Cerebellar nuclear complex (tissue), 1 donor: Measurements from ENCODE around the gene TBK1.

ENCODE experiments used
- DNase-seq, 2 experiments: peaks; one replicate each; lab custom pipeline; 2025; lab: John Stamatoyannopoulos, UW

The TBK1 gene

DNA sequence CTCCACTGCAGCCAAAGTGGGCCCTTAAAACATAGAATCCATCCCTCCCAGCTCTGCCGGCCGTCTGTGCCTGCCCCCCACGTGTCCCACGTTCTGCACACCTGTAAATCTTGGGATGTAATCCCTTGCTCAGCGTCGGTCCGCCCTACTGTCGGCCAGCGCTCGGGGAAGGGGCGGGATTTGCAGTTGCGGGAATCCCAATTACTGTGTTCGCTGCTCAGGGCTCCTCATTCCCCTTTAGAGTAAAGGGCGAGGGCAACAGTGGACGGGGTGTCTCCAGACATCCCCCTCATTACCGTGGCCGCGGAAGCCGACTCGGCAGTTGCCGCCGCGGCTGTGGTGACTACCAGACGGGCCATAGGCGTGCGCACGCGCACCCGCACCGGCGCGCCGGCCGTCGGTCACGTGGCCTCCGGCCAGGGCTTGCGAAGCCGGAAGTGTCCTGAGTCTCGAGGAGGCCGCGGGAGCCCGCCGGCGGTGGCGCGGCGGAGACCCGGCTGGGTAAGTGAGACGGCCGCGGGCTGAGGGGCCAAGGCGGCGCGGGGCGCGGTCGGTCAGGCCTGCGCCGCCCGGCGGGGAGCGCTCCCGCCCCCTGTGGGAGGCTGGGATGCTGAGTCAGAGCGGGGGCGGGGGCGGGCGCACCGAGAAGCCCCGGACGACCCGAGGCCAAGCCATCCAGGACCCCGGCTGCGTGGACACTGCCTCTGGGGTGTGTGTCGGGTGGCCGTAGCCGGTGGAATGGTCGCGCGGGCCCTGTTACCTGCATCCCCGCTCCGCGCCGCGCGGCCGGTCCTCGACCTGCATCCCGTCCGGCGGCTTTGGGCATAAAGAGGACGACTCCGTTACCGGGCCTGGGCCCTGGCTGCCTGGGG, at the start of gene TBK1:
Gene TBK1, plus strand, starts transcription at position 434 of the 872 bp plus-strand sequence. CDS start 3,751 bp downstream, outside the sequence.
- DNase-seq = peak in 1 of 2 experiments; percentile 49

DNA sequence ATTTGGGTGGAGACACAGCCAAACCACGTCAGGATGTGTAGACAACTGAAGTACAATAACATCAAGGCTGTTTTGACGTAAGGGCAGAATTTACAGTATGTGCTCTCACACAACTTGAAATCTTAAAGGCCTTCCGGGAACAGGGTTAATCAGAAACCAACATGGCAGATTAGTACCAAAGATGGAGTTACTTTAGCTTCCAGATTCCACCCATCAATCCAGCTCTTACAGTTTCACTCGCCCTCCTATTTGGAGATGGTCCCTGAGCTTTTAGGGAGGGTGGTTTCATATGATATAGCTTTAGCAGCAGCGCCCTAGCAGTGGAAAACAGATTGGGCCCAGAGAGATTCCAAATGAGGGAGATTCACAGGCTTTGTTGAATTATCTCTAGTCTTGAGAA, 49.7 kb upstream of the TBK1 start:
- no peak for DNase-seq

DNA sequence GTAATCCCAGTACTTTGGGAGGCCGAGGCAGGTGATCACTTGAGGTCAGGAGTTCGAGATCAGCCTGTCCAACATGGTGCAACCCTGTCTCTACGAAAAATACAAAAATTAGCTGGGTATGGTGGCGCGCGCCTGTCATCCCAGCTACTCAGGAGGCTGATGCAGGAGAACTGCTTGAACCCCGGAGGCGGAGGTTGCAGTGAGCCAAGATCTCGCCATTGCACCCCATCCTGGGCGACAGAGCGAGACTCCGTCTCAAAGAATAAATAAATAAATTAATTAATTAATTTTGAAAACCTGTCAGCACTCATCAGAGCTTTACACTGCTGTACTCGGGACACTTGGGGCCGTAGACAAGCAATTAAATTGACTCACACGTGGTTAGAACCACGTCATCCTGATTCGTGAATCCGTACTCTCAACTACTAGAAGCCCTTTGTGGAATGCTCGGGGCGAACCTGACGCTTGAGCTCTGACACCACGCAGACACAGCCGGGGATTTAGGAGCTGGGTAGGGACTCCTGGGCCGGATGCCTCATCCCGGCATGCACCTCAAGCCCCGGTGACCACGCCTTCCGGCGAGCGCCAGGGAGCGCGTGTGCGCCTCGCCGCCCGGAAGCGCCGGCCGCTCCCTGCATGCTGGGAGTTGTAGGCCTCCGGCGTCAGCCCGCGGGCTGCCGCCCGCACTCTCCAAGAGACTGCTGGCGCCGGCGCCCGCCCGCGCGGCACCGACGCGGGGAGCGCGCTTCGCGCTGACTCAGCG, 48.0 kb upstream of the TBK1 start, which contains the start of gene XPOT:
Gene XPOT, plus strand, starts transcription at position 686 of the 763 bp plus-strand sequence. CDS start 5,644 bp downstream, outside the sequence.
- peak; percentile 37 to 69 for DNase-seq

DNA sequence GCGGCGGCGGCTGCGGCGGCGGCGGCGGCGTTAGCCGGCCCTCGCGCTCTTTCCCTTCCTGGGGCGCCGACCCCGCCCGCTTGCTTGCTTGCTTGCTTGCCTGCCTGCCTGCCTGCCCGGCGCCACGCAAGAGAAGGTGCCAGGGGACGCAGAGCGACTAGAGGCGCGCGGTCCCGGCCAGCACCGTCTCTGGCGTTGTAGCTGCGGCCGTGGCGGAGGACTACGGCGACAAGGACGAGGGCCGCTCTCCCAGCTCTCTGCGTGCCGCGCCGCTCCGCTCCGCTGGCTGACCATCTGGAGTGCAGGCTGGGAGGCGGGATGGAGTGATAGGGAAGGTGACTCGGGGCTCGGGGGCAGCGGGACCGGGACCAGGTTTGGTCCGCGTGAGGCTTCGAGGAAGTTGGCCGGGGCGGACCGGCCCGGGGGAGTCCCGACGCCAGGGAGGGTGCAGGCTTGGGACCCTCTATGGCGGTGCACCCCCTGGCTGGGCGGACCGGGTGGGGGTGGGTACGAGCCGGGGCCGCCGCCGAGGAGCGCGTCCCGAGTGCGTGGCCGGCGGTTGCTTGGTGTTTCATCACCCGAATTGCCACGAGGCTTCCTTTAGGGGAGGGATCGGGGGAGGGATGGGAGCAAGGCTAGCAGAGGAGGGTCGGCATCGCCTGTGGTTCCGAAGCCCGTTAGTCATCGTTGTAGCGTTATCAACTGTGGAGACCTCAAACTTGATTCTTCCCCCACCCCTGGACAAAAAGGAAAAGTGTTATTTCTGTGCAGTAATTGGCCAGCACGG, 47.3 kb upstream of the TBK1 start:
- DNase-seq = no peak

DNA sequence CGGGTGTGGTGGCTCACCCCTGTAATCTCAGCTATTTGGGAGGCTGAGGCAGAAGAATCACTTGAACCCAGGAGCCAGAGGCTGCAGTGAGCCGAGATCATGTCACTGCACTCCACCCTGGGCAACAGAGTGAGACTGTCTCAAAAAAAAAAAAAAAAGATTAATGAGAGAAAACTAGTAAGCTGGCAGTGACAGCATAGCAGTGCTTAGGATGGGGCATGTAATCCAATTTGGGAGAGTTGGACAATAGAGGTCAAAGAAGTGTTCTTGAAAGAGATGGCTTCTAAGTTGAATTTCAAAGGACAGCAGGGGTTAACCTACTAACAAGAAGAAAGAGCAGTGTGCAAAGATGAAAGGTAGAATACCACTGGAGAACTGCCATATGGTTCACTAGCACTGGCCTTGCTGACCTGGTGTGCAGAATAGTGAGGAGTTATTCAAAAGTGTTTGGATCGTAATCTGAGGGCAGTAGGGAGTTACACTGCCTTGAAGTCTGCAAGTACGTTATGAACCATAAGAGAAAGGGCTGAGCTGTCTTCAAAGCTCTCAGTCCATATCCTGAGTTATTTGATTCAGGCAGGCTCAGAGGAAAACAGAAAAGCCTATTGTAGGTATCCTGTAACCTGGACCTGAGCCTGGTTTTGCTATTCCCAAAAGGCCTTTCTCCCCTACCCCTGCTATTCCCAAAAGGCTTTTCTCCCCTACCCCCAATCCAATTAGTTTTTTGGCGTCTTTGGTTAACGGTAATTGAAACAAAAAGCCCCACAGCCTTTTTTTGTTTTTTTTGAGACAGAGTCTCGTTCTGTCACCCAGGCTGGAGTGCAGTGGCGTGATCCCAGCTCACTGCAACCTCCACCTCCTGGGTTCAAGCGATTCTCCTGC, 44.3 kb upstream of the TBK1 start:
- DNase-seq = no peak

DNA sequence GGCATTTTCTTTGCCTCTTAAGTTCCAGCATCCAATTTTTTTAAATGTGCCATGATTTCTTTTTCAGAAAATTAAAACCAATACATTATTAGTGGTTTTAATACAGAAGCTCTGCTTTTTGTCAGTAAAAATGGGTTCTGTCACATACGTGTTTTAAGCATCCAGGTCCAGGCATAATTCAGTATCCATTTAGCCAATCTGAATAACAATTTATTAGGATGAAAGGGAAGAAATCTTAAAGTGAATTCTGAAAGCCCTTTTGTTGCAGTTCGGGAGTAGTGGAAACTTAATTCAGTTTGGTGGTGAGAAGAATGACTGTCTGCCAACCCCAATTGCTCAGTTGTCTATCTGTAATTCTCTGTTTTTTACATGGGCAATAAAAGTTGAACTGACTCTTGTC, 40.5 kb upstream of the TBK1 start:
- no peak for DNase-seq

DNA sequence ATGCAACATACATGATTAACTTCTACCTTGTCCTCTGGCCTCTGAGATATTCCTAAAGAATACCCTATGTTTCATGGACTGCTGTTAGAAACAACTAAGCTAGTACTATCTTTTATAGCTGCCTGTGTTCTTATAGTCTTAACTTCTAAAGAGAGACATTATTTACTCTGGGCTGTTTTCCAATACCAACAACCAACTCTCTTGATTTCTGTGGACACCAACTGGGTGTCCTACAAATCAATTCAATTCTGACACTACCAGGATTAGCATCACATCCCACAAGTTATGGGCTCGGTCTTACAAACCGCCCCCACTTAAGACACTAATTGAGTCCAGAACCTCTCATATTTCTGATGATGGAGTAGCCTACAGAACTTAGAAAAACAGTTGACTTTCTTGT, 39.5 kb upstream of the TBK1 start:
- no peak for DNase-seq

DNA sequence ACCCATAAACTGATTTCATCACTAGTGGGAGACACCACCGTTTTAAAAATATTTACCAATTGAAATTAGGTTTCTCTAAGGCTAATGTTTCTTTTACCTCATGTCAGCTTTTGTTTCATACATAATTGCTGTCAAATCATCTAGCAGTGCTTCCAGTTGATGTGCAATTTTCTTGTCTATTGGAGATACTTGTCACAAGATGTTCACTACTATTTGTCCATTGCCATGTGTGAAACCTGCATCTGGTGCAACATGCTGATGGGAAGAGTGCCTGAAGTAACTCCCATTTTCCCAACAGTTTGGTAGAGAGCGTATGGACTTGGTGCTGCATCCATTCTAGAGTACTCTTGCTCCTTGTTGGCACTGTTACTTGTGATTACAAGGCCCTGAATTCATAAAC, 38.0 kb upstream of the TBK1 start:
- DNase-seq = no peak

DNA sequence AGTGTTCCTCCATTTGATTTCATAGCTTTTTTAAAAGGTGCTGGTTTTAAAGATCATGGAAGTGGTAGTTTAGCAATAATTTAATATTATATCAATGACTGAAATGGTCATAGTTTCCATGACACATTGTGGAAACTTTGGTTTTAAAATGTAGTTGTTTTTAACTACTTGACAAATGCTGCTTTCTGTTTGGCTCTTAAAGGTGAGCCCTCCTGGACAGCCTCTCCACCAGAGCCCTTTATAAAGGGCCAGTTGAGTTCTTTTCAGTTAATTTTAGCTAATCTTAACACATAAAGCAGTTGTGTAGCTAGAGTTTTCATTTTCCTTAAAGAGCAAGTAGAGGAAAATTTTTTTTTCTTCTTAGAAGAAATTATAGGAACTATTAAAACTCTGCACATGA, 33.7 kb upstream of the TBK1 start:
- DNase-seq = no peak

DNA sequence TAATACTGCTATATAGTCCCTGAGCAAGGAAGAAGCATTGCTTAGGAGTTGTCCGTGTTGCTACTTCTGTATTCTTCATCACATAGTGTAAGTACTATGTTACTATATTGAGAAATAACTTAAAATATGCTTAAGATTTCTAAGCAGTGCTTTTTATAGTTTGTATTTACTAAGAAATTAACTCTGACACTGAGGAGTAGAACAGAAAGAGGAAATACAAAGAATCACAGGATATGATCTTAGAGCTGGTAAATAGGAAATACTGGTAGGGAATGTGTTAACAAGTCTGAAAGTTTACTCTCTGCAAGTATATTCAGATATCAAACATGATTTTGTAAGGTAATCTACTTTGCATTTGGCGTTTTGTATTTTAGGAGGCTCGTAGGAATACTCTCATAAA, 32.2 kb upstream of the TBK1 start:
- DNase-seq = no peak

DNA sequence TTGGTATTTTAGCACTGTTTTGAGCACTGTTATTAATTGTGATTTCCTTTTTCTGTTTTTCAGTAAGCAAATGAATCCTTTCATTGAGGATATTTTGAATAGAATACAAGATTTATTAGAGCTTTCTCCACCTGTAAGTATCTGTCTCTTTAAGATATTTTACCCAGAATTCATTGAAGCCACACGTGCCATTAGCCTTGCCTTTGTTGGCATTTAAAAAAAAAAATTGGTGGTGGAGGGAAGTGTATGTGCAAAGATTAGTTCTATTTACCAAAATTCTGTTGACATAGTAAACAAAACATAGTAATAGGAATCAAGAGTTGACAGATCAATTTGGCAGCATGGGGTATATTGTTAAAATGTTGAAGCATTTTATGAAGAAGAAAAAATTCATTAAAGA, 23.9 kb upstream of the TBK1 start:
- DNase-seq = no peak

DNA sequence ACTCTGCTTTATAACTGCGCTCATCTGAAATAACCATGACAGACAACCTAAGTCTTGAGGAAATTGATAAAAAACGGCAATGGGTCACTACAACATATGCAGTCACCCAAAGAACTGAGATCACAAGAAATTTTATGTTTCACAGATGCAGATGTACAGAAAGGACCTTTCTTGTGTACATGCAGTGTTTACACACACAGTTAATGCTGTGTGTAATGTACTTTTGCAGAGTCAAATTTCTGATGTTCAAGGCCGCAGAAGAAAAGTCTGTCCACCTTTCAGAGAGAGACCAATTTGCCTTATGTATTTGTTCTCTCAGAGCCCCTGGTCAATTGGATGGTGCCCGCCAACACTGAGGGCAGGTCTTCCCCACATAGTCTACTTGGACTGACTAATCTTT, 23.0 kb upstream of the TBK1 start:
- DNase-seq = no peak

DNA sequence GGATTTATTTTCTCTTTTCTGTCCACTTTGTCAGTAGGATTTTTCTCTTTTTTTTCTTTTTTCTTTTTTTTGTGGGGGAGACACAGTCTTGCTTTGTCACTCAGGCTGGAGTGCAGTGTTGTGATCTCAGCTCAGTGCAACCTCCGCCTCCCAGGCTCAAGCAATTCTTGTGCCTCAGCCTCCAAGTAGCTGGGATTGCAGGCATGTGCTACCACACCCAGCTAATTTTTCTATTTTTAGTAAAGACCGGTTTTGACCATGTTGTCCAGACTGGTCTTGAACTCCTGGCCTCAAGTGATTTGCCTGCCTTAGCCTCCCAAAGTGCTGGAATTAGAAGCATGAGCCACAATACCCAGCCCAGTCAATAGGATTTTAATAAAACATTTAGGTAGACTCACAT, 21.0 kb upstream of the TBK1 start:
- DNase-seq = no peak

DNA sequence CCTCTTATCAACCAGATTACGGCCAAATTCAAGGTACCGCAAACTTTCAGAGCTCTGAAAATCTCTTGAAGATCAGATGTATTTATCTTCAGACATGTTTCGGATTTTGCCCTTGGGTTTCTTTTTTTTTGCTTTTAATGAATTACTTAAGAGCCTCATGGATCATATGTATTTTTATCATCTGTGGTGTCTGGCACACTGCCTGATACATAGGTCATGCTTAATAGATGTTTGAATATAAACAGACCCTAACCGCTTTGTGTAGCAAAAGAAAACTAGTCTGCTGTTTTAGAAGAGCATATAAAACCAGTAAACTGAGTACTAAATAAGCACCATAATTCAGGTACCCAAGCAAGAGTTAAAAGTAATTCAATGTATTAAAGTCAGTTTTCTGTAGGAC, 20.1 kb upstream of the TBK1 start:
- DNase-seq = no peak

DNA sequence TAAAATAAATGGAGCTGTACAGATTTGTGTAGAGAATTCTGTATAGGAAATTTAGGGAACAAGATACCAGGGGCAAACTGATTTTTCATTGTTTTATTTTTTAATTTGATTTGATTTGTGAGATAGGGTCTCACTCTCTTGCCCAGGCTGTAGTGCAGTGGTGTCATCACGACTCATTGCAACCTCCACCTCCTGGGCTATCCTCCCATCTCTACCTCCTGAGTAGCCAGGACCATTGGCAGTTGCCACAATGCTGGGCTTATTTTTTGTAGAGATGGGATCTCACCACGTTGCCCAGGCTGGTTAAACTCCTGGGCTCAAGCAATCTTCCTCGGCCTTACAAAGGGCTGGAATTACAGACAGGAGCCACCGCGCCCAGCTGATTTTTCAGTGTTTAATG, 18.0 kb upstream of the TBK1 start:
- DNase-seq = no peak

DNA sequence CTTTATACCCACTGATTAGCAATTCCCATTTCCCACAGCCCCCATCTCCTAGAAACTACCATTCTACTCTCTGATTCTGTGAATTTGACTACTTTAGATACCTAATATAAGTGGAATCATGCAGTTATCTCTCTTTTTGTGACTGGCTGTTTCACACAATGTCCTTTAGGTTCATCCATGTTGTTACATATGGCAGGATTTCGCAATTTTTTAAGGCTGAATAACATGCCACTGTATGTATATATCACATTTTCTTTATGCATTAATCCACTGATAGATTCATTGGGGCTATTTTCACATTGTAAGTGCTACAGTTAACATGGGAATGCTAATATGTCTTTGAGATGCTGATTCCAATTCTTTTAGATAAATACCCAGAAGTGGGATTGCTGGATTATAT, 11.8 kb upstream of the TBK1 start:
- no peak for DNase-seq

DNA sequence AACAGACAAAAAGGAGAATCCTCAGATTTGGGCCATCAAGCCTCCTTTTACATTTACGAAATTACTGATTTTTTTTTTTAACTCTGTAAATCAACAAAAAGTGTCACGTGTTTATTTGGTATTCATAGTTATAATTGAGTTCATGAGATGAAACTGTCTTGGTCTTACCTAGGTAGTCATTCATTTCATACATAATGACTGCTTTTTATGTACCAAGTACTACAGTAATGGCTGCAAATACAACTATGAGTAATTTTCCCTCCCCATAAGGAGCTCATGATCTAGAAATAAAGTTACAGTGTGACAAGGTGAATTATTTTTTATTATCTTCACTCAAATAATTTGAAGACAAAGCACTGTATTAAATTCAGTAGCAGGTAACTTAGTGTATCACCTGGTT, 6.4 kb upstream of the TBK1 start:
- no peak for DNase-seq

DNA sequence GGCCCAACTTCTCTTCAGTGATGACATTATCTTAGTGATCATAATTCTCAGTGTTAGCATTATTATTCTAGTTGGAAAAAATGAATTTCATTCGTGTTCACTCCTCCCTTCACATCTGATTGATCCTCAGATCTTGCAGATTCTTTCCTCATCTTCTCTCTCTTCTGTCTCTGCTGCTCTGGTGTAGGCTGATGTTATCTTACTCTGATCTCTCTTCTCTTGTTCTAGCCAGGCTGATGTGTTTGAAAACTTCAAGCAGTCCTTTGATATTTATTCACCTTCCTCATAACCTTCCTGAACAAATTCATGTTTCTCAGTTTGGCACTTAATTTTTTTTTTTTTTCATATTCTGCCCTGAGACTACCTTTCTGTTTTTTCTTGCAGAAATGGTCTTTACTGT, 5.6 kb upstream of the TBK1 start:
- no peak for DNase-seq

DNA sequence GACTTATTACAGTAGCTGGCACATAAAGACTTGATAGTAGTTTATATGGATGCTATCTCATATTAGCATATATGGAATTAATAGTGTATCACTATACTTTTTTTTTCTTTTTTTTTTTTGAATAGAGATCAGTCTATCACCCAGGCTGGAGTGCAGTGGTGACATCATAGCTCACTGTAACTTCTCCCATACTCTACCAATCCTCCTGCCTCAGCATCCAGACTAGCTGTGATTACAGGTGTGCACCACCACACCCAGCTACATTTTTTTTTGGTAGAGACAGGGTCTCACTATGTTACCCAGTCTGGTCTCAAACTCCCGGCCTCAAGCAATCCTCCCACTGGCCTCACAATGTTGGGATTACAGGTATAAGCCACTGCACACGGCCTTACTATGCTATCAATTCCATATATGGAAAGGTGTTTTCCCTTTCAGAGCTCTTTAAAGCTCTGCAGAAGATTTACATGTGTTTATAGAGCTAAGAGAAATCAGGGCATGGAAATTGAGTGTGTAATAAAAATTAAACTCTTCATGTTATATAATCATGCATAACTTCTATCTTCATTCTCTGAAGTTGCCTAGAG, 1.8 kb upstream of the TBK1 start:
- DNase-seq = no peak

DNA sequence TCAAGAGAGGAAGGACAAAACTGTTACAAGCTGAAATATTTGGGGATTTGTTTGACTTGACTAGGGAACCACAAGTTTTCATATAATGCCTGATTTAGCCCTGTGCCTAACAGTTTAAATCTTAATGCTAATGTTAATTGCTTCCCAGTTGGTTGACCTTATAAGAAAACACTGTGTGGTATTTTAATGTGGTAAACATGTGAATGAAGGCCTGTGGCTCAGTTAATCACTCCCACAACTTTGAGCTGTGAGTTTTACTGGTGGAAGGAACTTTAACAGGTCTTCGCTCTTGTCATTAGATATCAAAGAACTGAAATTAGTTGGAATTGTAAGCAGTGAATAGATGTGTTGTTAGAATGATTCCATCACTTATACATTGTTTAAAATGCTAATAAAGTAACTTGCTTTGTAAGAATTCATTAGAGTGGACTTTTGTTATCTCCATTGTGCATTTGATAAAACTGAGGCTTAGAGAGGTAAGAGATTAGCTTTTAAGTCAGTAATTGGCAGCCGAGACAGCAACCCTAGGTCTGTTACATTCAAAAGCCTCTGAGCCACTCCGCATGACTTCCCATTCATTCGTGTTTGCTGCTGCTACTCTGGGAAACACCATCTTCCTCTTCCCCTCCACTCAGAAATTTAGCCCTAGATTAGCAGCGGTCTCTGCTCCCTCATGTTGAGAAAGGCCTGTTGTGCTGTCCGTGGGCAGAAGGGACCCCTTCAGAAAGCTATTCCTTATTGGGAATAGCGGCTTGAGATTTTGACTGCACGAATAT, 1.0 kb upstream of the TBK1 start:
- no peak for DNase-seq
